NOMO-1 treated with dmso at 0.1 percent for 144 hours (cell line): ENCODE data around the gene CYTH4.

Experiments
- DNase-seq: peaks from one replicate; lab custom pipeline; 2025; ENCODE audit not compliant: unreplicated experiment; lab: John Stamatoyannopoulos, UW

The CYTH4 gene

GRCh38 chr22:37343348-37343747 is 61.0 kb downstream of the CYTH4 start:
- no peak for DNase-seq

GRCh38 chr22:37343863-37344734 is 61.8 kb downstream of the CYTH4 start:
- no peak for DNase-seq

- DNase-seq, result no peak
These were observed 62.6 kb downstream of the CYTH4 start for GRCh38 chr22:37344735-37345449.

GRCh38 chr22:37345863-37346504 is 63.7 kb downstream of the CYTH4 start:
- no peak for DNase-seq

GRCh38 chr22:37346505-37346895 is 64.2 kb downstream of the CYTH4 start:
- no peak for DNase-seq

GRCh38 chr22:37349043-37349814 is 66.9 kb downstream of the CYTH4 start:
- DNase-seq, result no peak

GRCh38 chr22:37351232-37351631 is 68.9 kb downstream of the CYTH4 start:
- no peak for DNase-seq

- DNase-seq, result no peak
These were observed 70.2 kb downstream of the CYTH4 start for GRCh38 chr22:37352481-37352880.

- DNase-seq, result no peak
These were observed 71.5 kb downstream of the CYTH4 start for GRCh38 chr22:37353839-37354238.

- no peak for DNase-seq
These were observed 72.0 kb downstream of the CYTH4 start for GRCh38 chr22:37354261-37354660.

- no peak for DNase-seq
These were observed 72.4 kb downstream of the CYTH4 start for GRCh38 chr22:37354670-37355069.

- no peak for DNase-seq
These were observed 72.9 kb downstream of the CYTH4 start for GRCh38 chr22:37355174-37355573.

- no peak for DNase-seq
These were observed 74.6 kb downstream of the CYTH4 start for GRCh38 chr22:37356922-37357321.

- DNase-seq, result no peak
These were observed 75.3 kb downstream of the CYTH4 start for GRCh38 chr22:37357446-37358075.

- DNase-seq, result no peak
These were observed 76.1 kb downstream of the CYTH4 start for GRCh38 chr22:37358386-37358785.

- DNase-seq, result no peak
These were observed 76.6 kb downstream of the CYTH4 start for GRCh38 chr22:37358917-37359316.

- DNase-seq, result no peak
These were observed 80.3 kb downstream of the CYTH4 start for GRCh38 chr22:37362621-37363020.

GRCh38 chr22:37363261-37363992 is 81.1 kb downstream of the CYTH4 start:
- DNase-seq, result no peak
